GM19035 (cell line): ENCODE measurements around the gene PPHLN1.

Experiments used
- ATAC-seq: cut with Tn5 transposase; IDR thresholded peaks from one replicate; pipeline ENCODE4 v1.9.1; 2021; ENCODE audit not compliant: unreplicated experiment

PPHLN1 gene

GRCh38 chr12:42432517-42433140, 106.7 kb downstream of the PPHLN1 start:
- no peak for ATAC-seq

GRCh38 chr12:42440608-42441007, 114.6 kb downstream of the PPHLN1 start:
- ATAC-seq, result no peak

- no peak for ATAC-seq
These were observed 116.4 kb downstream of the PPHLN1 start for GRCh38 chr12:42442311-42442759.

GRCh38 chr12:42442888-42443287, 116.9 kb downstream of the PPHLN1 start:
- ATAC-seq, result no peak

GRCh38 chr12:42444192-42444943, 118.4 kb downstream of the PPHLN1 start:
- ATAC-seq, result no peak

GRCh38 chr12:42445891-42446290, 119.9 kb downstream of the PPHLN1 start:
- ATAC-seq, result no peak

GRCh38 chr12:42446761-42447160, 120.8 kb downstream of the PPHLN1 start:
- ATAC-seq, result no peak

GRCh38 chr12:42447371-42447786, 121.4 kb downstream of the PPHLN1 start:
- ATAC-seq, result no peak

GRCh38 chr12:42448841-42449240, 122.9 kb downstream of the PPHLN1 start:
- no peak for ATAC-seq

GRCh38 chr12:42450248-42450647, 124.3 kb downstream of the PPHLN1 start:
- ATAC-seq, result no peak

- ATAC-seq, result no peak
These were observed 132.6 kb downstream of the PPHLN1 start for GRCh38 chr12:42458575-42458974.

- no peak for ATAC-seq
These were observed 133.4 kb downstream of the PPHLN1 start for GRCh38 chr12:42459336-42459847.

GRCh38 chr12:42462486-42462885, 136.5 kb downstream of the PPHLN1 start:
- ATAC-seq, result no peak

GRCh38 chr12:42463671-42464070, 137.7 kb downstream of the PPHLN1 start:
- no peak for ATAC-seq

GRCh38 chr12:42468341-42468821, 142.4 kb downstream of the PPHLN1 start:
- no peak for ATAC-seq

GRCh38 chr12:42468921-42469320, 143.0 kb downstream of the PPHLN1 start:
- ATAC-seq, result no peak

GRCh38 chr12:42469355-42470175, 143.6 kb downstream of the PPHLN1 start:
- peak; percentile 98 for ATAC-seq

GRCh38 chr12:42472376-42472775, 146.4 kb downstream of the PPHLN1 start:
- no peak for ATAC-seq

GRCh38 chr12:42473130-42473529, 147.2 kb downstream of the PPHLN1 start:
- no peak for ATAC-seq

- ATAC-seq, result no peak
These were observed 147.6 kb downstream of the PPHLN1 start for GRCh38 chr12:42473561-42473960.

GRCh38 chr12:42474391-42474790, 148.4 kb downstream of the PPHLN1 start:
- ATAC-seq, result no peak
